NCI-H524 treated with DMSO at 0.1 percent for 48 hours (cell line): ENCODE measurements around the gene GOSR1.
"Not testable (repeated sequence)": the region's sequence is repeated elsewhere in the genome, so short reads cannot be mapped to it uniquely, and the experiment has no call there.

Experiments
- DNase-seq: peaks from one replicate; lab custom pipeline; 2025; lab: John Stamatoyannopoulos, UW

The GOSR1 gene

GRCh38 chr17:30563131-30563904, 86.1 kb downstream of the GOSR1 start:
- not testable (repeated sequence) for DNase-seq

DNA sequence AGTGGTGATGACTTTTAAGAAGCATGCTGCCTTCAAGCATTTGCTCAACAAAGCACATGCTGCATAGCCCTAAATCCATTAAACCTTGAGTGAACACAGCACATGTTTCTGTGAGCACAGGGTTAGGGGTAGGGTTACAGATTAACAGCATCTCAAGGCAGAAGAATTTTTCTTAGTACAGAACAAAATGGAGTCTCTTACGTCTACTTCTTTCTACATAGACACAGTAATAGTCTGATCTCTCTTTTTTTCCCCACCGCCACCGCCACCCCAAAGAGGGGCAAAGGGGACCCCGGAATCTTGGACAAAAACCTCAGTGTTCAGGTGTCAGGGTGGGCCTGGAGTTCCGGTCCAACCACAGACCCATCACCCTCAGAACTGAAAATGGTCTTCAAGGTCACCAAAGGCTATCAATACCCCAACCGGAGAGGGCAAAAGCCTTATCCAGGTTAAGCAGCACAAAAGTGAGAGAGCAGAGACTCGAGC, 86.7 kb downstream of the GOSR1 start:
- peak; percentile 69 for DNase-seq

DNA sequence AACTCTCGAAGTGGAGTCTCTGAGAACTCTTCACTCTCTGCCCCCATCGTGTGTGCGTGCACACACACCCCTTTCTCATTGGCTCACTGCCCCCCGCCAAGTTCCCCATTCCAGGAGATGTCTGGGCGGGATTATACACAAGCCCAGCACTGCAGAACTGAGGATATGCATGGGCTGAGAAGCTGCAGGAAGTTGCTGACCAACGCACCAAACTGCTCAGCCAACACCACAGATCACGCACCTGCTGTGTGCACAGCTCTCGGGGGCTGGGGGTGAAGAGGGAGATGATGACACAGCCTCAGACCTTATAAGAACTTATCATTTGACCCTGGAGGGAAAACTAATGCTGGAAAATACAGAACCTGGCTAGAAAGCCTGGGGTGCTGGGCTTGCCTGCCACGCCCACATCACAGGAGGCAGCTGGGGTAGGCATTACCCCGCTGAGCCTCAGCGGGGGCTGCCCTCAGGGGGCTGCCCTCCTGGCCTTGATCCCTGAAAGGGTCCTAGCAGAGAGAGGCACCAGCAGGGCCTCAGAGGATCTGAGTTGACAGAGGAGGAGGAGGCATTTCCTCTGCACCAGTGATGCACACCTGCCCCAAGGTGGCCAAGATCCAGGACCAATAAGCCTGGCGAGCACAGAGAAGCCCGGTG, 87.3 kb downstream of the GOSR1 start:
- not testable (repeated sequence) for DNase-seq

DNA sequence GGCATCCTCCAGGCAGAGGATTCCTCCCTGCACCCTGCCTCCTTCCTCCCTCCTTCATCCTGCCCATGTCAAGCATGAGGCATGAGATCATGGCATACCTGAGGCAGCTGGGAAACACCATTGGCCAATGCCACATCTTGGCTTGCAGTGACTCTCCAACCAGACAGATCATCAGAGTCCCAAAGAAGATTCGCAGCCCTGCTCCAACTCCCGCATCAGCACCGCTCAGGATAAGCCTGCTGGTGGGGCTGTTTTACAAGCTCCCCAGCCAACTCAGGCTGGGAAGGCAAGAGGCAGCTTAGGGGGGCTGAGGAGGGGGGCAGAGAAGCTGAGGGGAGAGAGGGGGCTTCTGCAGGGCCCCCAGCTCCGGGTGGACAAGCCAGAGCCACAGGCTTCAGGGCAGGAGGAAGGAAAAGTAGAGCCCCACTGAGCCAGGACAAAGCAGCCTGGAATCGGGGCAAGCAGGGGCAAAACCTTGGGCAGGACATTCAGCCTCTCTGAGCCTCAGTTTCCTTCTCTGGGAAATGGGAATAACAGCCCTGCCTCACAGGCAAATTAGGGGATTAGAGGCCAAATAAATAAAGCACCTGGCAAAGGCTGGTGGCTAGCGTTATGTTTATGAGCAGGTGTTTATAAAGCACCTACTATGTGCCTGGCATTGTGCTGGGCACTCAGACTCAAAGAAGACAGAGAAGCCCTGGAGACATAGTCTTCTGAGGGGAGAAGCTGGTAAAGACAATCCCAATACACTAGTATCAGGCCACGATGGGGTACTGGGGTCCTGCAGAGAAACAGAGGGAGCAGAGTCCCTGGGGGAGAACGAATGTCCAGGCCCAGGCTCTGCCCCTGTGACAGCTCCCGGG, 88.1 kb downstream of the GOSR1 start:
- no peak for DNase-seq

- DNase-seq: not testable (repeated sequence)
Observed at GRCh38 chr17:30566104-30566503, 88.9 kb downstream of the GOSR1 start.

DNA sequence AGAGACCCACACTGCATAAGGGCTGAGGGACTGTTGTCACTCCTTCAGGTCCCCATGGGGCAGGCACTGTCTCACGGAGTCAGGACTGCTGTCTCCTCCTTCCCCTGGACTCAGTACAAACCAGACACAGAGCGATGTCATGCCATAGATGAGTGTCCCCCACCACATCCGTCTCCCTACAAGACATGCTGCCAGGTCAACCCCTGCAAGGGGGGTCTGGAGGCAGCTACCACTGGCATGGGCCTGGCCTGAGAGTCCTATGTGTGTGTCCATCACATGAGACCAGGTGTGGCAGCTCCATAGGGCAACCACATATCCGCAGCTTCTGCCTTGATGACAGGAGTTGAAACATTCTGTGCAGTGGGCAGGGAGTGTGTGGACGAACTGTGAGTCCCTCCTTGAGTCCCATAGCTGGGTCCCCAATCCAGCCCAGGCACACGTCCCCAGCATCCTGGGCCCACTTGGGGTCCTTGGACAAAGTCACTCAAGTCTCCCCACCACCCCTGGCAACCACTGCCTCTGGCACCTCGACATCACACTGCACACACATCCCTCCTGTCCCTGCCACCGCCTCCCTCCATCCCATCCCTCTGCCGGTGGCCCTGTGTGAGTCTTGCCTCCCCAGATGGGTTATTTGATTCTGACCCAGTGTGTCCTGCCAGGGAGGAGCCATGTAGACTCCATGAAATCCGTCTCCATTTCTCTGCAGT, 89.5 kb downstream of the GOSR1 start:
- not testable (repeated sequence) for DNase-seq

GRCh38 chr17:30567231-30568116, 90.3 kb downstream of the GOSR1 start:
- no peak for DNase-seq

DNA sequence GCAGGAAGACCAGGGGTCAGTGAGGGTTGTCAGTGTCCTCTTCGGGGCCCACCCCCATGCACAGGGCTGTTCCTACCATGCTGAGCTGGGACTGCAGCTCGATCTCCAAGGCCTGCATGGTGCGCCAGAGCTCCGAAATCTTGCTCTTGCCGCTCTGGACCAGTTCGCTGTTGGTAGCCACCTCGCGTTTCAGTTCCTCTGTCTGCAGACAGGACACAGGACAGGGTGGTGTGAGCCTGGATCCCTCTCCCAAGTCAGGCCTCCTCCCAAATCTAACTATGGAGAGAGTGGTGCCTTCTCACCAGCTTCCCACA, 90.9 kb downstream of the GOSR1 start:
- DNase-seq: no peak

- DNase-seq: not testable (repeated sequence)
Observed at GRCh38 chr17:30569531-30570175, 92.4 kb downstream of the GOSR1 start.

DNA sequence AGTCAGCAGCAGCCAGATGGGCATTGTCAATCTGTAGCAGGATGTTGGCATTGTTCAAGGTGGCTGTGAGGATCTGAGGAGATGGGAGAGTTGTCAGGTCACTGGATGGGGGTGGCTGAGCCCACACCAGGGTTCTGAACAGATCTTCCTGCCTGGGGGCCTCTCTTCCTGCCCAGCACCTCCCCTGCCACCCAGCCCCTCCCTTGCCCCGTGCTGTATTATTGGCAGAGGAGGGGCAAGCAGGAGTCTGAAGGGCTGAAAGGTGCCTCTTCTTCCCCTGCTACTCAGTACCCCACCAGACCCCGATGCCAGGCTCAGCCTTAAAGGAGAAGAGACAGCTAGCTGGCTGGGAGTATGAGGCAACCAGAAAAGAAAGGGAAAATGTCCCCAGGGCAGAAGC, 93.0 kb downstream of the GOSR1 start:
- DNase-seq: no peak

DNA sequence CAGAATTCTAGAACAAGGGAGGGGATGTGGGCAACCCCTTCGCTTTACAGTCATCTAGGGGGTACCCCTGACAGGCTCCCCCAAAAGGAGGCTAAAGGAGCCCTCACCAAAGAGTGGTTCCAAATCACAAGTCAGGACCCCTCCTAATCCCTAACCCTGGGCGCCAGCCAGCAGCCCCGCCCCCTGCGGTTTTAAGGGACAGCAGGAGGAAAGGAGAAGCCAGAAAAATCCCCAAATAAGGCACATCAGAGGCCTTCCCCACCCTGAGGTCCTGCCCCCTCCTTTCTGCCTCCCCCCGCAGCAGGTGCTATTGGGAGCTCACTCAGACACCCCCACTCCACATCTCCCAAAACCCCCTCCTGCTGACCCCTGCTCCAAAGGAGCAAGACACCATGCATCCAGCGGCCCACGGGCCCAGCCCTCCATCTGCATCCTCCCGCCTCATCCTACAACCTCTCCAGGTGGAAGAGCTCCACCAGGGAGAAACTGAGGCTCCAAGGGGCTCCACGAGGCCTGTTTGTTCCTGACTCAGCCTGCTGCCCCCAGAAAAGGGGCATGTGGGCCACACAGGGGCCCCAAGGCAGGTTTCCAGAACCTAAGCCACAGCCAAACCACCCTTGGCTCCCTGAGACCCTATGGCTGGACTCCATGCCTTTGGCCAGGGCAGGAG, 93.5 kb downstream of the GOSR1 start:
- DNase-seq: no peak

- DNase-seq: not testable (repeated sequence)
Observed at GRCh38 chr17:30571404-30571803, 94.2 kb downstream of the GOSR1 start.

DNA sequence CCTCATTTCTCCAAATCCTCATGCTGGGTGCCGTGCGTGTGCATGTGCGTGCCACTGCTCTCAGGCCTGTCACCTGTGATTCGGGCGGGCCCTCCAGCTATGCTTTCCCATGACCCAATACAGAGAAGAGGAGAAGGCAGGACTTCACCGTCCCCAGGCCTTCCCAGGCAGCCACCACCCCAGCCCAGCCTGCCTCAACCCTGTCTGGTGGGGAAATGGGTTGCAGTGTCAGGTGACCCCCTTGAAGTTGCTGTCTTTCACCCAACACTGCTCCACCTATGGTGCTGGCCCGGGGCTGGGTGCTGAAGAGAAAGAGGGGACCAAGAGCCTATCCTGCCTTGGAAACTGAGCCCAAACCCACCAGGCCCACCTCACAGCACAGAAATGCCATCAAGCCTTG, 94.7 kb downstream of the GOSR1 start:
- no peak for DNase-seq

GRCh38 chr17:30572651-30573554, 95.7 kb downstream of the GOSR1 start:
- DNase-seq: not testable (repeated sequence)

GRCh38 chr17:30573603-30574175, 96.5 kb downstream of the GOSR1 start:
- no peak for DNase-seq

DNA sequence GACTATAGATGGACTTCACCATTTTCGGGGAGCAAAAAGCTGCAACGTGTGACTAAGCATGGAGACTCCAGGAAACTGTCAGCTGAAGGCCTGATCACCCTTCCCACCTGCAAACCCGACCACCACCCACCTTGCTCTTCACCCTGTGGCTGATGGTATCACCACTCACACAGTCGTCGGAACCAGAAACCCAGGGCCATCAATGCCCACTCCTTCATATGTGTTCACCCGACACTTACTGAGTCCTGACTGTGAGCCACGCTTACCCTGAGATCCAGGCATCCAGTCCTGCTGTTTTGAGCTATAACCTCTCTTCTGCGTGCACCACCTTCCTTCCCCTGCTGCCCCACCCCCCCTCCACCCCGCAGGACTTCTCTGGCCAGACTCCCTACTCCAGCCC, 97.1 kb downstream of the GOSR1 start:
- DNase-seq: not testable (repeated sequence)

DNA sequence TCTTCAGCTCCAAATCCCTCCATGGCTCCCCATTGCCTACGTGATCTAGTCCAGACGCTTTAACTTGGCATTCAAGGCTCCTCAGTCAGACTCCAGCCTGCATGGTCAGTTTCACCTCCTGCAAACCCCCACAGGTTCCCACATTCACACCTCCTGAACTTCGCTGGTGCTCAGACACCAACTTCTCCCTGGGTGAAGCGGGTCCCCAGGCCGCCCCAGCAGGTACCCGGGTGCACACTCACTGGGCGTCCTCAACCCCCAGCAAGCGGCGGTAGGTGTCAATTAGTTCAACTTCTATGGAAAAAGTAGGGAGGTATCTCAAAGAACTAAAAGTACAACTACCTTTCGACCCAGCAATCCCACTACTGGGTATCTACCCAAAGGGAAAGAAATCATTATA, 97.6 kb downstream of the GOSR1 start:
- not testable (repeated sequence) for DNase-seq

DNA sequence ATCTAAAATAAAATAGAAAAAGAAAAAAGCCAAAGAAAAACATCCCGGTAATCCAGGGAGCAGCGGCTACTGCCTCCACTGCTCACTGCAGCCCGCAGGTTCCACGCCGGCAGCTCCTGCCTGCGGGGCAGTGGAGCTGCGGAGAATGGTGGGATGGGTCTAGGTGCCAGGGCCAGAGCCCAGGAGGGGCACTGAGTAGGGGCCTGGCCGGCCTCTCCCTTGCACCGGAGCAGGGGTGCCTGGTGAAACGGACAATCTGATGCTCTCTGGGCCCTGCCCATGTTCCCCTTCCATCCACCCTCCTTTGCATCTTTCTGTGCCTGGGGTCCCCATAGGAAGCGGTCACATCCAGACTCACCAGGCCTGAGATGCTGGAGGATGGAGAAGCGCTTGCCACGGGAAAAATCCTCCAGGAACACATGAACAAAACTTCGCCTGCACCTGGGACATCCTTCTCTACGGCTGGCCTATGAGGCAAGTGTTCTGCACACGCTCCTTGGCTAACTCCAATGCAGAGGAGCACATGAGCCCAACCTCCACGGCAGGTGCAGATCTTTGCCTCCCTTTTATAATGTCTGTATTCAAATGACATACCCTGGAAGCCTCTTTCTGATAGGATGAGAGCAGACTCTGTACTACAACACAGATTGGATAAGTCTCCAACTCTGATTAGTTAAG, 98.6 kb downstream of the GOSR1 start:
- DNase-seq: not testable (repeated sequence)
